ENCODE data around the gene DUOXA1. TPM values are rescaled to one million over a fixed set of nuclear protein-coding genes. Genes with fewer than 3 reads are reported as not detected.

DUOXA1 gene
- total and polyA plus RNA-seq, 2 of the 4 experiments (the other 2 are of a cell fraction): 0.02 TPM; not detected in 1

DNA sequence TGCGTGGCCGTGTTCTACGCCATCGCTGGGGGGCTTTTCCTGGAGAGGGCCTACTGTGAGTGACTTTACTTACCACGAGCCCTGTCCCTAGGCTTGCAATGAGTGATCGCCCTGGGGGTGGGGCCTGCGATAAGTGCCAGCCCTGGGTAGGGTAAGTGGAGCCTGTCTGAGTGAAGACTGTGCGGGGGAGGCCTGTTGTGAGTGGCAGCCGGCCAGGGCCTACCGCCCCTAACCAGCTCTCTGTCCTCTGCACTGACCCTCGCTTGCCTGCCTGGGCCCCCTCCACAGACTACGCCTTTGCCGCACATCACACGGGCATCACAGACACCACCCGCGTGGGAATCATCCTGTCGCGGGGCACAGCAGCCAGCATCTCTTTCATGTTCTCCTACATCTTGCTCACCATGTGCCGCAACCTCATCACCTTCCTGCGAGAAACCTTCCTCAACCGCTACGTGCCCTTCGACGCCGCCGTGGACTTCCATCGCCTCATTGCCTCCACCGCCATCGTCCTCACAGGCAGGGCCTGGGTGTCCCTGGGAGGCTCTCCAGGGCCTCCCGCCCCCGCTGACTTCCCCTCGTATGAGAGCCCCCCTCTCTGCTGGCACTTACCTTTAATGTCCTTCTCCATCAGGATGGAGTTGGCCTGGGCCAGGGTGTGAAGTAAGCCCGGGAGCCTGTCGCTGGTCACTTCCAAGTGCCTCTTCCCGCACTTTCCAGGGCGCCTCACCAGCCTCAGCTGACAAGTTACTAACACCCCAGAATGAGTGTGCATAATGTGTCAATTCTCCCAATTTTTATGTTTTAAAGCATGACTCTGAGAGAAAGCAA lies 22.5 kb upstream of the DUOXA1 start:
- Histone ChIP-seq H3K23ac (ENCODE audit: low read depth, low read length) (no peak overlapping the region), H2BK120ac (ENCODE audit: low read depth, low read length) (no peak overlapping the region), H3K14ac (replicated peaks; ENCODE audit: low read depth, low read length) (no peak overlapping the region), H3K4ac (ENCODE audit: low read depth, low read length) (no peak overlapping the region), H3K18ac (ENCODE audit: low read depth, low read length) (no peak overlapping the region), H3K56ac (ENCODE audit: extremely low read depth, insufficient read depth, low read length) (no peak overlapping the region), H4K91ac (ENCODE audit: insufficient read depth, low read depth, low read length) (no peak overlapping the region), H4K20me1 (ENCODE audit: insufficient read depth, low read length) (no peaks in the 10 kb centered on the region), H4K5ac (ENCODE audit: low read depth, low read length) (no peak overlapping the region), H3K27me3 (ENCODE audit: control insufficient read depth, insufficient read depth, low read length) (no peaks in the 10 kb centered on the region), H2AK9ac (replicated peaks; ENCODE audit: low read depth, low read length, poor library complexity) (peak overlapping the region; percentile 28), H2BK15ac (ENCODE audit: low read depth, low read length) (no peak overlapping the region), H3K9me1 (ENCODE audit: insufficient read depth, low read length) (peaks cover 5% of the 10 kb centered on the region), H4K8ac (ENCODE audit: low read depth in 2 of 2, low read length in 2 of 2) (no peak overlapping the region), H3K4me2 (ENCODE audit: low read depth, low read length) (no peak overlapping the region), H2AFZ (replicated peaks; ENCODE audit: low read length, poor library complexity) (no peak overlapping the region), H2BK5ac (ENCODE audit: low read depth, low read length, poor library complexity, severe bottlenecking) (no peak overlapping the region), H3K36me3 (ENCODE audit: control insufficient read depth, insufficient read depth, low read length) (no peaks in the 10 kb centered on the region), H3K4me3 (ENCODE audit: insufficient read depth, low read depth, low read length) (no peak overlapping the region), H2AK5ac (ENCODE audit: low read depth, low read length) (no peak overlapping the region), H3K9ac (ENCODE audit: low read depth, low read length) (no peak overlapping the region), H2BK20ac (ENCODE audit: low read depth, low read length) (no peak overlapping the region), H3K4me1 (ENCODE audit: control insufficient read depth, insufficient read depth, low read length) (peaks cover 4% of the 10 kb centered on the region; the same call in 1 of the 2 replicates), H3K9me3 (ENCODE audit: control insufficient read depth, insufficient read depth, low read length) (no peaks in the 10 kb centered on the region), H3K27ac (ENCODE audit: insufficient read depth, low read length) (no peak overlapping the region), H3K79me1 (ENCODE audit: low read depth in 1 of 2, low read length in 2 of 2) (no peaks in the 10 kb centered on the region)
- no peak for ATAC-seq (ENCODE audit: low read depth)
- WGBS, 2 experiments (ENCODE audit: extremely low coverage in 2 of 2, insufficient read length in 1 of 2): 94% methylated on average over 18 of the region's 36 CpGs; no CpG with 5 or more reads in 1 of the 2 experiments
- no peak for TF ChIP-seq SMC3 (IDR thresholded peaks at IDR 0.05; ENCODE audit: low read depth, low read length)
- TF ChIP-seq CHD1 (IDR thresholded peaks at IDR 0.05; ENCODE audit: low read depth, low read length): no peak
- TF ChIP-seq BHLHE40 (IDR thresholded peaks at IDR 0.05; ENCODE audit: low read depth, low read length): no peak
- TF ChIP-seq RAD21 (IDR thresholded peaks at IDR 0.05; ENCODE audit: low read length): no peak
- no peak for TF ChIP-seq CEBPB (IDR thresholded peaks at IDR 0.05; ENCODE audit: low read depth, low read length)
- TF ChIP-seq POLR2A (IDR thresholded peaks at IDR 0.05; ENCODE audit: low read depth, low read length): no peak
- TF ChIP-seq ELK1 (IDR thresholded peaks at IDR 0.05; ENCODE audit: borderline replicate concordance, low read depth, low read length): no peak
- no peak for TF ChIP-seq MXI1 (IDR thresholded peaks at IDR 0.05; ENCODE audit: borderline replicate concordance, low read depth, low read length)
- TF ChIP-seq USF2 (IDR thresholded peaks at IDR 0.05; ENCODE audit: low read depth, low read length): no peak
- in situ Hi-C loops (cut with MboI; ENCODE audit: low sequenced_read_pairs): no loop called here
- no peak for DNase-seq
- no TSS peak for BruUV-seq (replicated peaks)
- intact Hi-C loops (cut with micrococcal nuclease): no loop called here
- ChIA-PET CTCF (no interaction called here), POLR2A (ENCODE audit: unreplicated experiment) (no interaction called here)
- dilution Hi-C loops (cut with HindIII; ENCODE audit: low sequenced_read_pairs, unreplicated experiment): no loop called here

Measured in IMR-90 (cell line).